D721Med (cell line): Measurements from ENCODE around the gene DPH7.
A peak's percentile ranks its signal among the peaks of the same experiment; 100 is the strongest.
"Not testable (repeated sequence)": the region's sequence is repeated elsewhere in the genome, so short reads cannot be mapped to it uniquely, and the experiment has no call there.

ENCODE experiments used
- DNase-seq: peaks from one replicate; pipeline ENCODE4 v3.0.0; 2011; ENCODE audit warnings: low spot score; ENCODE audit not compliant: insufficient read length
- FAIRE-seq: peaks from 2 replicates; lab custom pipeline; 2011; peaks lifted over from hg19 to GRCh38; lab: Jason Lieb, UNC
- CTCF ChIP-seq: IDR thresholded peaks from 2 replicates; pipeline ENCODE4 v1.5.1; 2012; ENCODE audit warnings: mild to moderate bottlenecking, control low read depth; ENCODE audit not compliant: insufficient read depth; ENCODE audit errors: missing control alignments

The DPH7 gene

GRCh38 chr9:137552022-137552768 lies 26.5 kb downstream of the DPH7 start:
- no peak for TF ChIP-seq CTCF
- FAIRE-seq (no peak), DNase-seq (no peak)

DNA sequence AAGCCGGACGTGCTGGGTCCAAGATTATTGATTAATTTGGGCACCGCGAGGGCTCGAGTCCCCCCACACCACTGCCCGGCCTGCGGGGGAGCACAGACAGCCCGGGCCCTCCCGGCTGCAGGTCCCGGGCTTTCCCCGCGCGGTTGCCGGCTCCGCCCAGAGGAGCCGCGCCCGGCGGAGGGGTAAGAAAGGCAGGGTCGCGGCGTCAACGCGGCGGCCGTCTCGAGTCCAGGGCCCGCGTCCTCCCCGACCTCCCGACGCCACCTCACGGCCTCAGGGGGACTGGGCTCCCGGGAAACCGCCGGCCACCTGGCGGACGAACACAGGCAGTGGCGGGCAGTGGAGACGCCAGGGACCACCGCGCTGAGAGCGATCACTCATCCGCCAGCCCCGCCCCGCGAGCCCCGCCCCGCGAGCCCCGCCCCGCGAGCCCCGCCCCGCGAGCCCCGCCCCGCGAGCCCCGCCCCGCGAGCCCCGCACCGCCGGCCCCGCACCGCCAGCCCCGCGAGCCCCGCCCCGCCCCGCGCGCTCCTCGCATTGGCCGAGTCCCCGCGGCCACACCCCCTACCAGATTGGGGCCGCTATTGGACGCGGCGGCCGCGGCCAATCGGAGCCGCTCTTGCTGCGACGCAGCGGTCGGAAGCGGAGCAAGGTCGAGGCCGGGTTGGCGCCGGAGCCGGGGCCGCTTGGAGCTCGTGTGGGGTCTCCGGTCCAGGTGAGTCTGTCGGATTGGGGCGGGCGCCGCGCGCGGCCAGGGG lies 27.3 kb downstream of the DPH7 start, which contains the start of gene MRPL41:
TSS of gene MRPL41 (plus strand) at position 616 of the 758 bp plus-strand sequence. CDS start 203 bp downstream, outside the sequence.
- TF ChIP-seq CTCF = peak; percentile 39
- no peak for FAIRE-seq
- peak; percentile 97 for DNase-seq

- not testable (repeated sequence) for DNase-seq, FAIRE-seq
Measured at GRCh38 chr9:137550958-137551263, 27.8 kb downstream of the DPH7 start.

GRCh38 chr9:137550231-137550621 lies 28.5 kb downstream of the DPH7 start, which contains the start of gene PNPLA7:
Gene PNPLA7 (minus strand): TSS chr9:137550402. CDS start chr9:137550197, 205 bp downstream.
- DNase-seq (peak; percentile 80), FAIRE-seq (no peak)
- no peak for TF ChIP-seq CTCF

- TF ChIP-seq CTCF = no peak
- DNase-seq (no peak), FAIRE-seq (no peak)
Measured at GRCh38 chr9:137547687-137548543, 30.8 kb downstream of the DPH7 start.

- TF ChIP-seq CTCF = no peak
- DNase-seq = no peak
- no peak for FAIRE-seq
Measured at GRCh38 chr9:137545123-137545522, 33.6 kb downstream of the DPH7 start.

GRCh38 chr9:137544176-137544760 lies 34.5 kb downstream of the DPH7 start:
- FAIRE-seq (no peak), DNase-seq (no peak)
- TF ChIP-seq CTCF = no peak
